Activated T-helper 2 cell treated with anti-CD3 and anti-CD28 coated beads, Interferon-gamma antibody, Interleukin-2, Interleukin-4, amounts not matched to agents 10 μg/mL and 5 μg/mL and 100 μg/mL, durations not matched to agents 14 hours and 24 hours and 36 hours (primary cell): ENCODE measurements around the gene MESD. TPM values are rescaled to one million over a fixed set of nuclear protein-coding genes. Genes with fewer than 3 reads are reported as not detected.

Experiments used
- DNase-seq: peaks from one replicate; pipeline ENCODE4 v3.0.0; 2021; ENCODE audit warnings: low spot score
- H3K27ac Mint-ChIP-seq: one replicate; pipeline ENCODE4 v1.8.0; 2021; ENCODE audit warnings: mixed read lengths
- H3K27me3 Mint-ChIP-seq: one replicate; pipeline ENCODE4 v1.8.0; 2021; ENCODE audit warnings: low read depth, mixed read lengths
- H3K36me3 Mint-ChIP-seq: one replicate; pipeline ENCODE4 v1.8.0; 2021; ENCODE audit warnings: low read depth, mixed read lengths
- H3K4me1 Mint-ChIP-seq: one replicate; pipeline ENCODE4 v1.8.0; 2021; ENCODE audit warnings: low read depth, mixed read lengths
- H3K4me3 Mint-ChIP-seq: one replicate; pipeline ENCODE4 v1.8.0; 2021; ENCODE audit warnings: low read depth, mild to moderate bottlenecking, moderate library complexity, mixed read lengths
- H3K9me3 Mint-ChIP-seq: one replicate; pipeline ENCODE4 v1.8.0; 2021; ENCODE audit warnings: mixed read lengths
- intact Hi-C: fragments of 100-400 bp; cut with micrococcal nuclease; formaldehyde crosslinking; loops from one replicate; pipeline ENCODE4 v1.15.1; 2023
- total RNA-seq: library from RNA; stranded (reverse); gene quantifications from 2 replicates; pipeline ENCODE4 v1.2.3, GENCODE V29; 2022

The MESD gene
- total RNA-seq, 1 donor from 2014 or later, result 28.6 TPM

GRCh38 chr15:81024936-81025335, 35.3 kb upstream of the MESD start:
- H3K9me3 Mint-ChIP-seq, result peaks cover 10% of the 10 kb centered on the region
- H3K4me1 Mint-ChIP-seq, result peaks cover 38% of the 10 kb centered on the region
- no peak overlapping the region for H3K27ac Mint-ChIP-seq
- no peak overlapping the region for H3K4me3 Mint-ChIP-seq
- intact Hi-C loops, result loop anchor here (1.0 to 5.0 kb wide), 2 partner anchors 7 to 38 kb away; partner anchors contain the start of gene MESD
- no peaks in the 10 kb centered on the region for H3K27me3 Mint-ChIP-seq
- peaks cover 4% of the 10 kb centered on the region for H3K36me3 Mint-ChIP-seq
- no peak for DNase-seq

GRCh38 chr15:81024265-81024872, 34.8 kb upstream of the MESD start:
- Mint-ChIP-seq H3K36me3 (no peaks in the 10 kb centered on the region), H3K4me3 (peak overlapping the region; percentile 10), H3K4me1 (peaks cover 35% of the 10 kb centered on the region), H3K27ac (peak overlapping the region; percentile 92), H3K9me3 (peaks cover 4% of the 10 kb centered on the region), H3K27me3 (no peaks in the 10 kb centered on the region)
- no peak for DNase-seq
- intact Hi-C loops, result loop anchor here (1.0 to 5.0 kb wide), 2 partner anchors 8 to 37 kb away; partner anchors contain the start of gene MESD

DNA sequence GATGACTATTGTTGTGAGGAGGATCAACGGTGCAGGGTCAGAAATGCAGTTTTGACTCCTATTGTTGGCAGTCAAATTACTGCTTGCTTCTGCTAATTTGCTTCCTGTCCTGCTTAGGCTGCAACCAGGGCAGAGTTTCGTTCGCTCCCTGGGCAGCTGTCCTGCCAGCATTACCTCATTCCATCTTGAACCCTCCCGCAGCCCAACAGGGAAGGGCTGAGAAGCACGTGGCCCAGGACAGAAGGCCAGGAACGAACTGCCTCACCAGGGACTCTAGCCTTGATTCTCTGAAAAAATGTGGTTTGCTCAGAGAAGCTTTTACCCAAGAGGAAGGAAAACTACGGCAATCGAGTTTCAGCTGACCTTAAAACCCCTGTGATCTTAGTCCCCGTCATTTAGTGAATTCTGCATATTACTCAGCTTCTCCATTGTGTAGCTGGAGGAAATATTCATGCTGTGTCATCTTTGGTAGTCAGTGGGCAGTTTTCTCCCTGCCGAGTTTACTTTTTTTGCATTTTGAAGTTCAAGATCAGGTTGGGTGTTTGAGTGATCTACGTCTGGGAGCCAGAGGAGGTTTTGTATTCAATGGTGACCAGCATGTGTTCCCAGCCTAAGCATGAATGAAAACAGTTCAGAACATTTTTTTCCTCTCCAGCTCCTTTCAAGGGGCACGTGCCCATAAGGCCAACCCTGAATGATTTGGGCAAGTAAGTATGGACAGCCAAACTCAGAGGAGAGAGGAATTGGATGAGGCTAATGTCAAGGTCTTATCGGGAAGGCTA, 34.1 kb upstream of the MESD start:
- peaks cover 35% of the 10 kb centered on the region for H3K4me1 Mint-ChIP-seq
- H3K4me3 Mint-ChIP-seq, result peak overlapping the region; percentile 10
- DNase-seq, result peak; percentile 34
- H3K27me3 Mint-ChIP-seq, result no peaks in the 10 kb centered on the region
- no peaks in the 10 kb centered on the region for H3K9me3 Mint-ChIP-seq
- intact Hi-C loops, result loop anchor here (1.0 to 5.0 kb wide), 4 partner anchors 9 to 273 kb away; partner anchors contain the start of gene MESD
- H3K36me3 Mint-ChIP-seq, result no peaks in the 10 kb centered on the region
- peak overlapping the region; percentile 92 for H3K27ac Mint-ChIP-seq

GRCh38 chr15:81021321-81021720, 31.7 kb upstream of the MESD start:
- H3K27ac Mint-ChIP-seq, result no peak overlapping the region
- intact Hi-C loops, result loop anchor here (5.0 kb wide), 1 partner anchor 34 kb away; the partner anchor contains the start of gene MESD
- H3K9me3 Mint-ChIP-seq, result no peaks in the 10 kb centered on the region
- H3K27me3 Mint-ChIP-seq, result no peaks in the 10 kb centered on the region
- DNase-seq, result no peak
- peaks cover 29% of the 10 kb centered on the region for H3K4me1 Mint-ChIP-seq
- H3K36me3 Mint-ChIP-seq, result no peaks in the 10 kb centered on the region
- no peak overlapping the region for H3K4me3 Mint-ChIP-seq

- intact Hi-C loops, result no loop called here
- Mint-ChIP-seq H3K4me3 (no peak overlapping the region), H3K9me3 (no peaks in the 10 kb centered on the region), H3K27ac (no peak overlapping the region), H3K27me3 (no peaks in the 10 kb centered on the region), H3K36me3 (no peaks in the 10 kb centered on the region), H3K4me1 (peaks cover 5% of the 10 kb centered on the region)
- no peak for DNase-seq
Observed at GRCh38 chr15:81018197-81018596, 28.6 kb upstream of the MESD start.

DNA sequence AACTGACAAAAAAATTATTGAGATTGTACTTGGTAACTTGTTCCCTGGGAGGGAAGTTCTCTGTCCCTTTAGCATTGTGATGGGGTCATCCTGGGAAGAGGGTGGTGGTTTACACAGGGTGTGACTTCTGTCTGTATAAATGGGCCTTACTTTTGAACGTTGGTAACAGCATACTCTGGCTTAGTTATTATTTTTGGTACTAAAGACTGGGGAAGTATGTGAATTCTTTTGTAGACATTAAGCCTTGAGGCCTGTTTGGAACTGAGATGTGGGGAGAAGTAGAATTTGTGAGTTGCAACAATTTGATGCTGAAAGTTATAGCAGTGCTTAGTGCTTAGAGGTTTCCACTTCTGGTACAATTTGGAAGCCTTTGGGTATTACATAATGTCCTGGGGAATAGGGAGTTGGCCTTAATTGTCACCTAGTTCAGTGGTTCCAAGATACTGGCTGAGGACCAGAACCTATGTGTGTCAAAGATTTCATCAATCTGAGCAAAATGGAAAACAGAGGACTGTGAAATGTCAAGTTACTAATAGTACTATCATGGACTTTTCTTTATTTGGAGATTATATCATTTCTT, 27.0 kb upstream of the MESD start:
- no peak overlapping the region for H3K4me3 Mint-ChIP-seq
- H3K27ac Mint-ChIP-seq, result no peak overlapping the region
- intact Hi-C loops, result no loop called here
- DNase-seq, result no peak
- no peaks in the 10 kb centered on the region for H3K36me3 Mint-ChIP-seq
- no peaks in the 10 kb centered on the region for H3K27me3 Mint-ChIP-seq
- H3K9me3 Mint-ChIP-seq, result no peaks in the 10 kb centered on the region
- peaks cover 4% of the 10 kb centered on the region for H3K4me1 Mint-ChIP-seq

DNA sequence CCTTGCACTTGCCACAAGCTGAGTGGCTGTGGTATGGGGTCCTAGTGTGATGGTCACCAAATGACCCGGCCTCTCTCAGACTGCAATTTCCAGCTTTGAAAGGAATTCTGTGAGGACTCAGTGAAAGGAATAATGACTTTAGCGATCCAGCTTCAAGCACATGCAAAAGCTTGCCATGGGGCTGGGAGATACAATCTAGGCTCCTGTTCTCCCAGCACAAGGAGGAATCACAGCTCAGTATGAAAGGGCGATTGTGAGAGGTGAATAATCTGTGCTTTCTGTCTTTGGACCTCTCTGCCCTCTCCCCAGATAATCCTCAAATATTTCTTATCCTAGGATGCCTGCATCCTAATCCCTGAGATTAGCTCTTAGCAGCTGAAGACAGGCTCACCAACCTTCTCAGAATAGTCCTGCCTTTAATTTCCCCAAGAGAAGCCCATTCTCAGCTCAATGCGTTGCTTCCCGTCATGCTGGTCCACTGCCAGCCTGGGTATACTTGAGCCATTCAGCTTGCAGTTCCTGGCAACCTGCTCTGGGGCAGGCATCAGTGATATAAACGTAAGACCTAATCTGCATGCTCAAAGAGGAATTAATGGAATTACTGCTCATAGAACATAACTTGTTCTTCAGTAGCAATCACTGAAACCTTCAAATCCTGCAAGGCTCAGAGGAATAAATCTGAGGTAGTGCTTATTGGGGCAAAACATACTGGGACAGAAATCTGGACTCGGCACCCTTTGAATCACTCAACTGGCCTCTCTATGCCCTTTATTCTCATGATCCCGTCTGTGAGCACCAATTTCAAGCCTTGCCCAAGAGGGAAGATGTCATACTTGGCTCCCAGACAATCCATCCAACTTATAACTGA, 26.2 kb upstream of the MESD start:
- H3K4me1 Mint-ChIP-seq, result peaks cover 4% of the 10 kb centered on the region
- H3K9me3 Mint-ChIP-seq, result no peaks in the 10 kb centered on the region
- no peaks in the 10 kb centered on the region for H3K27me3 Mint-ChIP-seq
- H3K4me3 Mint-ChIP-seq, result no peak overlapping the region
- no peak overlapping the region for H3K27ac Mint-ChIP-seq
- intact Hi-C loops, result no loop called here
- no peaks in the 10 kb centered on the region for H3K36me3 Mint-ChIP-seq
- DNase-seq, result no peak

- no peak for DNase-seq
- peaks cover 10% of the 10 kb centered on the region for H3K4me1 Mint-ChIP-seq
- H3K36me3 Mint-ChIP-seq, result peaks cover 5% of the 10 kb centered on the region
- no peak overlapping the region for H3K4me3 Mint-ChIP-seq
- H3K27me3 Mint-ChIP-seq, result no peaks in the 10 kb centered on the region
- intact Hi-C loops, result no loop called here
- no peak overlapping the region for H3K27ac Mint-ChIP-seq
- no peaks in the 10 kb centered on the region for H3K9me3 Mint-ChIP-seq
Observed at GRCh38 chr15:81014446-81015093, 25.0 kb upstream of the MESD start.

DNA sequence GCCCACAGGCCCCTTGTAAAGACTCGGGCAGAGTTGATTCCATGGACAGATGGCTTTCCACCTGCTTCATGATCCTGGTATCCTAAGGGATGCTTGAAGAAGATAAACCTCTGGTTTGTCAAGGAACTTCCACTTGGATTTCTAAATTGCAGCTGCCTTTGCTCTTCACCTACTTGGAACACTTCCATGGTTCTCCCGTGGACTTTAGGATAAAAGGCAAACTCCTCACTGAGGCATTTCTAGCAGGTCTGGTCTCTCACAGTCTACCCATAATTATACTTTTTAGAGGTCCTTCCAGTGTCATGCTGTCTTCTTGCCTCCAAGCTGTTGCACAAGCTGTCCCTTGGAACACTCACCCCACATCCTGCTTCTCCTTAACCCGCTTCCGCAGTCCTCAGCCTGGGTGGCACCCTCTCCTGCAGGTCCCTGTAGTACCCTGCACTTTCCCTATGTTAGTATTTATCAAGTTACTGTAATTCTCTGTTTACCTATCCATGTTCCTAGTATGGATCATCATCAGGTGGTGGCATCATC, 23.8 kb upstream of the MESD start:
- Mint-ChIP-seq H3K27ac (no peak overlapping the region), H3K9me3 (no peaks in the 10 kb centered on the region), H3K36me3 (peaks cover 5% of the 10 kb centered on the region), H3K4me1 (peaks cover 16% of the 10 kb centered on the region), H3K27me3 (no peaks in the 10 kb centered on the region), H3K4me3 (no peak overlapping the region)
- intact Hi-C loops, result no loop called here
- DNase-seq, result no peak

DNA sequence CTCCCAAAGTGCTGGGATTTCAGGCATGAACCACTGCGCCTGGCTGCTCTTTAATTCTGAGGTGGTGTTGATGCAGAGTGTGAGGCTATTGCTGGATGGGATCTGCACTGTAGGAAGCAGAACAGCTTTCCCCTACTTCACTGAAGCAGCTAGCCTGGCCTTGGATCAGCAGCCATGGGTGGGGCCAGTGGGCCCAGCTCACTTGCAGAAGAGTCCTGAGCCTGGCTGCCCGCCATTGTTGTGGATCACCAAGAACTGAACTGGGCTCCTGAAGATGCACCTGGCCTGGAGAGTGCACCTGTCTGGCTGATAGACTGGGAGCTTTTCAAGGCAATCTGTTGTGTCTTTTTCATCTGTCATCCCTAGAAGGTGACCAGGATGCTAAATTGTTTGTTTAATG, 23.0 kb upstream of the MESD start:
- intact Hi-C loops, result no loop called here
- peaks cover 9% of the 10 kb centered on the region for H3K36me3 Mint-ChIP-seq
- H3K27ac Mint-ChIP-seq, result no peak overlapping the region
- no peak for DNase-seq
- peaks cover 23% of the 10 kb centered on the region for H3K4me1 Mint-ChIP-seq
- no peaks in the 10 kb centered on the region for H3K9me3 Mint-ChIP-seq
- no peak overlapping the region for H3K4me3 Mint-ChIP-seq
- H3K27me3 Mint-ChIP-seq, result no peaks in the 10 kb centered on the region

DNA sequence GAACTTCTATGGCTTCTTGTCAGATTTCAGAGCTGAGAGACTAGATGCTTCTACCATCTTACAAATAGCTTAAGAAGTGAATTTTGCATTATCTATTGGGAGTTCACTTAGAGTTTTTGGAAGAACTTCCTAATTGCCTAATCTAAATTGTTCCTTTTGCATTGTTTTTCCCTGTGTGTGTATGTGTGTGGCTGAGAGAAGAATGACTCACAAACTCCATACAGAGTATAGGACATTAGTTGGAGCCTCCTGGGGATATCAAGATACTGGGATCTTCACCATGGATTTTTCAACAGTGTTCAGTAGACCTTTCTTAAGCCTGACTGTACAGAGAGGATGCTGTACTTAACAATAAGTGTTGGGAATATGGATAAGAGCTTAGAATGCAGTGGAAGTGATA, 22.0 kb upstream of the MESD start:
- intact Hi-C loops, result no loop called here
- Mint-ChIP-seq H3K4me1 (peaks cover 27% of the 10 kb centered on the region), H3K36me3 (peaks cover 12% of the 10 kb centered on the region), H3K9me3 (no peaks in the 10 kb centered on the region), H3K27me3 (no peaks in the 10 kb centered on the region), H3K27ac (no peak overlapping the region), H3K4me3 (no peak overlapping the region)
- DNase-seq, result no peak

DNA sequence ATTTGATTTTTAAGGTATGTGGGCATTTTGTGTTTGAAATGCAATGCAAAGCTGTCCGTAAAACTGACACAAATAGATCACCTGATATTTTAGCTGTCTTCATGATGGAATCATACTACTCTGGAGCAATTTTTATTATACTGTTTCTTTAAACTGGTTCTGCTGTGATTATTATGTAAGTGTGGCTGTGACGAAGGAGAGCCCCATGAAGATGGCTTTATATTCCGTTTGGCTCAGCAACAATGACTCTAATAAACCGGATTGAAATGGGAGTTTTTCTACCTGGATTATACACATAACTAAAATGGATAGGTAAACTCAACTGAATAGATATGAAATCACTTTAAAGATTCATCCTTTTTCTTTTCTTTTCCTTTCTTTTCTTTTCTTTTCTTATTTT, 20.5 kb upstream of the MESD start:
- H3K9me3 Mint-ChIP-seq, result no peaks in the 10 kb centered on the region
- H3K4me1 Mint-ChIP-seq, result peaks cover 31% of the 10 kb centered on the region
- no peak overlapping the region for H3K4me3 Mint-ChIP-seq
- DNase-seq, result no peak
- H3K36me3 Mint-ChIP-seq, result peaks cover 25% of the 10 kb centered on the region
- no peaks in the 10 kb centered on the region for H3K27me3 Mint-ChIP-seq
- no peak overlapping the region for H3K27ac Mint-ChIP-seq
- intact Hi-C loops, result no loop called here
